ENCODE measurements around the gene SLC35F3. TPM values are rescaled to one million over a fixed set of nuclear protein-coding genes. Genes with fewer than 3 reads are reported as not detected.

Gene SLC35F3
- total and polyA plus RNA-seq, 8 donors: 1.4 to 7.1 (median 2.5) TPM

- Histone ChIP-seq H3K27ac (no peak overlapping the region), H3K4me3 (no peak overlapping the region), H3K36me3 (no peaks in the 10 kb centered on the region), H3K27me3 (no peaks in the 10 kb centered on the region), H3K9me3 (no peaks in the 10 kb centered on the region), H3K4me1 (no peaks in the 10 kb centered on the region)
- DNase-seq: no peak
- TF ChIP-seq, protein P1, sequence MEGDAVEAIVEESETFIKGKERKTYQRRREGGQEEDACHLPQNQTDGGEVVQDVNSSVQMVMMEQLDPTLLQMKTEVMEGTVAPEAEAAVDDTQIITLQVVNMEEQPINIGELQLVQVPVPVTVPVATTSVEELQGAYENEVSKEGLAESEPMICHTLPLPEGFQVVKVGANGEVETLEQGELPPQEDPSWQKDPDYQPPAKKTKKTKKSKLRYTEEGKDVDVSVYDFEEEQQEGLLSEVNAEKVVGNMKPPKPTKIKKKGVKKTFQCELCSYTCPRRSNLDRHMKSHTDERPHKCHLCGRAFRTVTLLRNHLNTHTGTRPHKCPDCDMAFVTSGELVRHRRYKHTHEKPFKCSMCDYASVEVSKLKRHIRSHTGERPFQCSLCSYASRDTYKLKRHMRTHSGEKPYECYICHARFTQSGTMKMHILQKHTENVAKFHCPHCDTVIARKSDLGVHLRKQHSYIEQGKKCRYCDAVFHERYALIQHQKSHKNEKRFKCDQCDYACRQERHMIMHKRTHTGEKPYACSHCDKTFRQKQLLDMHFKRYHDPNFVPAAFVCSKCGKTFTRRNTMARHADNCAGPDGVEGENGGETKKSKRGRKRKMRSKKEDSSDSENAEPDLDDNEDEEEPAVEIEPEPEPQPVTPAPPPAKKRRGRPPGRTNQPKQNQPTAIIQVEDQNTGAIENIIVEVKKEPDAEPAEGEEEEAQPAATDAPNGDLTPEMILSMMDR (IDR thresholded peaks at IDR 0.05): no peak
- ATAC-seq: no peak
- intact Hi-C loops (cut with DNase I): no loop called here
- FAIRE-seq: no peak
- WGBS, 2 donors: 90 to 95% methylated on average over 2 of the region's 2 CpGs
These were observed 41.5 kb downstream of the SLC35F3 start for GRCh38 chr1:233945979-233946378.

DNA sequence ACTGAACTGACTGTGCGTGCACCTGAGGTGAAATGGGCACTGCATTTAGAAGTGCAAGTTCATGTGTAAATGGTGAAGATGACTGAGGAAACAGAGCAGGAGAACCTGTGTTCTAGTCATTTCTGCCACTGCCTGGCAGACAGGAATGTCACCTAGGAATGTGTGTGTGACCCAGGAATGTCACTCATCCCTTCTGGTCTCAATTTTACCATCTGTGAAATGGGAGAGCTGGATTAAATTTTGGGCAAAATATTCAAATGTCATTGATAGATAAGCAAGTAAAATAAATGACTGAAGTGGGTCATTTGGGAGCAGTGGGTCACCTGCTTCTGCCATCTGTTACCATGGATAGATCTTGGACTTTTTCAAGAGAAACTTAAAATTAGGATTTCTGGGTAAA is 42.2 kb downstream of the SLC35F3 start:
- no peak for FAIRE-seq

GRCh38 chr1:233951804-233952203 is 47.3 kb downstream of the SLC35F3 start:
- FAIRE-seq (no peak), DNase-seq (no peak), ATAC-seq (no peak)
- TF ChIP-seq, protein P1 (IDR thresholded peaks at IDR 0.05): no peak
- 53% methylated on average over 1 of the region's 1 CpG for WGBS, 2 donors
- Histone ChIP-seq H3K27me3 (no peaks in the 10 kb centered on the region), H3K4me3 (no peak overlapping the region), H3K4me1 (no peaks in the 10 kb centered on the region), H3K9me3 (no peaks in the 10 kb centered on the region), H3K36me3 (no peaks in the 10 kb centered on the region), H3K27ac (no peak overlapping the region)
- intact Hi-C loops (cut with DNase I): no loop called here

More for the DNA sequence above, 42.2 kb downstream of the SLC35F3 start:
- DNase-seq: no peak
- Histone ChIP-seq H3K4me1 (no peaks in the 10 kb centered on the region), H3K27ac (no peak overlapping the region), H3K4me3 (no peak overlapping the region), H3K36me3 (no peaks in the 10 kb centered on the region), H3K27me3 (no peaks in the 10 kb centered on the region), H3K9me3 (no peaks in the 10 kb centered on the region)
- ATAC-seq: no peak
- 90 to 100% methylated on average over 1 of the region's 1 CpG for WGBS, 2 donors
- intact Hi-C loops (cut with DNase I): no loop called here
- TF ChIP-seq, protein P1 (IDR thresholded peaks at IDR 0.05): no peak

DNA sequence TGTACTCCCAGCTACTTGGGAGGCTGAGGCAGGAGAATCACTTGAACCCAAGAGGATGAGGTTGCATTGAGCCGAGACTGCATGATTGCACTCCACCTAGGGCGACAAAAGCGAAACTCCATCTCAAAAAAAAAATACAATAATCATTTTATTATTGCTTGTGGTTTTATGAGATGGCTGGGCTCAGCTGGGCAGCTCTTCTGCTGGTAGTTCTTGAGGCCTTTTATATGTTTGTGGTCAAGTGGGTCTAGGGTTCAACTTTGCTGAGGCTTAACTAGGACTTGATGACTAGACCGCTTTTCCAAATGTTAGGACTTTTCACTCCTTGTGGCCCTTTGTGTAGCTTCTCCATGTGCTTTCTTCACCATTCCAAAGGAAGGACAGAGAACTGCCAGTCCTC is 53.2 kb downstream of the SLC35F3 start:
- DNase-seq (no peak), ATAC-seq (no peak), FAIRE-seq (no peak)
- no peaks in the 10 kb centered on the region for H3K4me1 ChIP-seq
- no peak overlapping the region for H3K4me3 ChIP-seq
- TF ChIP-seq, protein P1 (IDR thresholded peaks at IDR 0.05): no peak
- no peaks in the 10 kb centered on the region for H3K27me3 ChIP-seq
- intact Hi-C loops (cut with DNase I): no loop called here
- no peaks in the 10 kb centered on the region for H3K36me3 ChIP-seq
- no peaks in the 10 kb centered on the region for H3K9me3 ChIP-seq
- H3K27ac ChIP-seq: no peak overlapping the region
- WGBS, 2 donors: 86 to 97% methylated on average over 4 of the region's 4 CpGs

- Histone ChIP-seq H3K27me3 (no peaks in the 10 kb centered on the region), H3K36me3 (no peaks in the 10 kb centered on the region), H3K27ac (no peak overlapping the region), H3K4me1 (no peaks in the 10 kb centered on the region), H3K9me3 (no peaks in the 10 kb centered on the region), H3K4me3 (no peak overlapping the region)
- TF ChIP-seq, protein P1 (IDR thresholded peaks at IDR 0.05): no peak
- intact Hi-C loops (cut with DNase I): no loop called here
- ATAC-seq (no peak), FAIRE-seq (no peak), DNase-seq (no peak)
- 6 to 8% methylated on average over 3 of the region's 3 CpGs for WGBS, 2 donors
These were observed 54.6 kb downstream of the SLC35F3 start for GRCh38 chr1:233959102-233959501.
